Measurements from ENCODE around the gene NEAT1. TPM values are rescaled to one million over a fixed set of nuclear protein-coding genes. Genes with fewer than 3 reads are reported as not detected.

NEAT1 gene
- total RNA-seq, 1 experiment from 2014 or later = 564 TPM

- TF ChIP-seq CTCF (IDR thresholded peaks at IDR 0.05 in 2 of 3, conservative IDR thresholded peaks at IDR 0.05 in 1 of 3; ENCODE audit: borderline replicate concordance in 1 of 3, insufficient read depth in 1 of 3, low read depth in 2 of 3, low read length in 2 of 3) = 0 out of 6 replicates have a peak, but pooled peaks of 1 of the 3 experiments have one; percentile 17
- TF ChIP-seq CBX3 (IDR thresholded peaks at IDR 0.05; ENCODE audit: low read depth) = no peak; the same call in 1 of the 2 replicates
- TF ChIP-seq EZH2 (IDR thresholded peaks at IDR 0.05) = no peak
- TF ChIP-seq ELF1 (IDR thresholded peaks at IDR 0.05; ENCODE audit: borderline replicate concordance, low read depth) = no peak
- TF ChIP-seq EGR1 (IDR thresholded peaks at IDR 0.05; ENCODE audit: low read depth) = no peak; the same call in 1 of the 2 replicates
- TF ChIP-seq YY1 (IDR thresholded peaks at IDR 0.05; ENCODE audit: extremely low read depth, insufficient replicate concordance, low read depth, low read length) = no peak
- no peak for TF ChIP-seq RAD21 (IDR thresholded peaks at IDR 0.05; ENCODE audit: low read depth)
Observed at GRCh38 chr11:65454696-65455456, 32.3 kb downstream of the NEAT1 start (continued).

GRCh38 chr11:65456418-65456817, 33.8 kb downstream of the NEAT1 start:
- ChIA-PET CTCF (no interaction called here), POLR2A (interaction anchor here (0.6 to 4.3 kb wide), 10 partner anchors 16 to 123 kb away, joined by 3 to 33 read pairs (median 6); partner anchors contain the start of genes DPF2, MALAT1 and NEAT1), RAD21 (ENCODE audit: low non-redundant PET in 1 of 2, low total read pairs in 2 of 2, uncharacterized antibody in 2 of 2, unreplicated experiment in 2 of 2) (no interaction called here)
- H3K27ac ChIP-seq (ENCODE audit: low read depth, low read length) = peak overlapping the region; percentile 79; the same call in 1 of the 2 replicates
- H4K20me1 ChIP-seq (ENCODE audit: insufficient read depth) = no peaks in the 10 kb centered on the region
- H3K9me2 ChIP-seq (ENCODE audit: insufficient read depth) = no peaks in the 10 kb centered on the region
- H3K79me2 ChIP-seq (ENCODE audit: insufficient read depth, low read length) = peaks cover 14% of the 10 kb centered on the region
- no peak overlapping the region for H2AFZ ChIP-seq (ENCODE audit: low read depth, low read length, poor library complexity, severe bottlenecking)
- H3K9me3 ChIP-seq (ENCODE audit: control insufficient read depth in 1 of 2, insufficient read depth in 1 of 2, low read depth in 1 of 2, low read length in 2 of 2) = no peaks in the 10 kb centered on the region
- H3K4me1 ChIP-seq (ENCODE audit: control insufficient read depth in 1 of 2, insufficient read depth in 2 of 2, low read length in 2 of 2) = peaks cover 40 to 51% of the 10 kb centered on the region in 2 experiments
- intact Hi-C loops (cut with micrococcal nuclease) = no loop called here
- peak overlapping the region in 1 of 2 experiments; percentile 73; a peak in 1 of 4 replicates for H3K4me3 ChIP-seq (replicated peaks in 1 of 2; ENCODE audit: low read depth in 1 of 2, low read length in 2 of 2)
- no peaks in the 10 kb centered on the region for H3K36me3 ChIP-seq (ENCODE audit: control insufficient read depth in 1 of 2, insufficient read depth in 2 of 2, low read length in 2 of 2)
- H3K9ac ChIP-seq (ENCODE audit: low read length) = peak overlapping the region; percentile 31
- no peaks in the 10 kb centered on the region for H3K27me3 ChIP-seq (ENCODE audit: insufficient read depth, low read length)
- ATAC-seq = no peak
- no peak for TF ChIP-seq SIN3A (IDR thresholded peaks at IDR 0.05; ENCODE audit: low read depth)
- TF ChIP-seq ZNF274 (IDR thresholded peaks at IDR 0.05; ENCODE audit: low read depth, low read length) = no peak
- no peak for TF ChIP-seq ZBTB33 (IDR thresholded peaks at IDR 0.05; ENCODE audit: extremely low read depth, insufficient replicate concordance, low read length)
- no peak for TF ChIP-seq YY1 (IDR thresholded peaks at IDR 0.05; ENCODE audit: extremely low read depth, insufficient replicate concordance, low read depth, low read length)
- TF ChIP-seq TCF7L2 (IDR thresholded peaks at IDR 0.05; ENCODE audit: borderline replicate concordance, extremely low read depth, insufficient read depth, insufficient read length) = no peak
- peak overlapping the region; percentile 97 for H3K4me2 ChIP-seq (ENCODE audit: low read length)
- no peak for DNase-seq (ENCODE audit: low read depth, low spot score)
- no TSS peak for BruUV-seq (replicated peaks)
